GM18502 (cell line): ENCODE results near the gene SLC8A3.
A peak's percentile ranks its signal among the peaks of the same experiment; 100 is the strongest.
"Not testable (repeated sequence)": the region's sequence is repeated elsewhere in the genome, so short reads cannot be mapped to it uniquely, and the experiment has no call there.

Experiments
- ATAC-seq: cut with Tn5 transposase; IDR thresholded peaks from one replicate; pipeline ENCODE4 v1.9.1; 2021; ENCODE audit warnings: mild to moderate bottlenecking; ENCODE audit not compliant: unreplicated experiment, poor library complexity

SLC8A3 gene

DNA sequence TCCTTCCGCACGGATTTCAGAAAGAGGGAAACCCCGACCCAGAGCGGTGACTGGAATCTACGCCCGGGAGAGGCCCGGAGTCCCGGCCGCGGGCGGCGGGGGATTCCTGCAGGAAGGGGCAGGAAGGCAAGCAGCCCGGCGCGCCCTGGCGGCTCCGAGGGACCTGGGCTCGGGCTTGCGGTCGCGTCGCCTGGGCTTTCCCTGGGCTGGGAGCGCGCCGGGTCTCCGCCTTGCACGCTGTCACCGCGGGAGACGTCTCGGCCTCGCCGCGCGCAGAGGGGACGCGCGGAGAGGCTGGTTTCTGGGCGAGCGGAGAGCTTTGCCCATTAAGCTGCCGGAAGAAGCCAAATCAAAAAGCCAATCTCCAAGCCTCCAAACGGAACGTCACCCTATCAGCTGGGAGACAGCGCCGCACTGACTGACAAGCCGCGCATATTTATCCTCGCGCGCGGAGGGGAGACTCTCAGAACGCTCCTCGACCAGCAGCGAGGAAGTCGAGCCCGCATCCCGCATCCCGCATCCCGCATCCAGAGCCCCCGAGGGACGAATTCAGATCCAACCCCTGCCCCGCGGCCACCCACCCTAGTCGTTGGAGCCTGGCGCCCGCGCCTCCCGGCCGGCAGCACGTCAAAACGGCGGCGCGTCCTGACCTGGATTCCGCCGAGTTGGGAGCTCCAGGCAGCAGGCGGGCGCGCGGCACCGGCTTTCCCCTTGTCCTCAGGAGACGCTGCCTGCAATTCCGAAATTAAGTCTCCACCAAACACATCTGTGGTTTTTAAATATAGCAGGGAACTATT, at the start of gene SLC8A3:
Gene SLC8A3 (minus strand): TSS at position 293 of the 797 bp plus-strand sequence. CDS start 20,529 bp downstream, outside the sequence.
- peak; percentile 35 for ATAC-seq

DNA sequence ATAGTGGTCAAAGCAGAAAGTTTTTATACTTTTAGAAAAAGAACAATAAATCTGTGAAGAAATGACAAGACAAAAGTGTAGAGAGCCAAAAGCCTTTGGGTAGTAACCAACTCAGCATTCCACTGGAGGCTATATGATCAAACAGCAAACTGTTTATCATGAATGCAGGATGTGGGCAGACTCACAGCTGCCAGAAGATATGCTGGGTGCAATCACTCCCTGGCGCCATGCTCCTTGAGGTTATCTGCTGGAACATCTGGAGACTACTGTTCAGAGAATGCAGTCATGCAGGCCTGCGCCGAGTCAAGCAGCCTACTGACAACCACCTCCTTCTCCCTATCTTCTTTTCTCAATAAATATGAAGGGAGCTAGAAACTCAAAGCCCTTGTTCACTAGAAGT, 49.0 kb upstream of the SLC8A3 start:
- no peak for ATAC-seq

- ATAC-seq: no peak
Observed at GRCh38 chr14:70234066-70234950, 45.6 kb upstream of the SLC8A3 start.

DNA sequence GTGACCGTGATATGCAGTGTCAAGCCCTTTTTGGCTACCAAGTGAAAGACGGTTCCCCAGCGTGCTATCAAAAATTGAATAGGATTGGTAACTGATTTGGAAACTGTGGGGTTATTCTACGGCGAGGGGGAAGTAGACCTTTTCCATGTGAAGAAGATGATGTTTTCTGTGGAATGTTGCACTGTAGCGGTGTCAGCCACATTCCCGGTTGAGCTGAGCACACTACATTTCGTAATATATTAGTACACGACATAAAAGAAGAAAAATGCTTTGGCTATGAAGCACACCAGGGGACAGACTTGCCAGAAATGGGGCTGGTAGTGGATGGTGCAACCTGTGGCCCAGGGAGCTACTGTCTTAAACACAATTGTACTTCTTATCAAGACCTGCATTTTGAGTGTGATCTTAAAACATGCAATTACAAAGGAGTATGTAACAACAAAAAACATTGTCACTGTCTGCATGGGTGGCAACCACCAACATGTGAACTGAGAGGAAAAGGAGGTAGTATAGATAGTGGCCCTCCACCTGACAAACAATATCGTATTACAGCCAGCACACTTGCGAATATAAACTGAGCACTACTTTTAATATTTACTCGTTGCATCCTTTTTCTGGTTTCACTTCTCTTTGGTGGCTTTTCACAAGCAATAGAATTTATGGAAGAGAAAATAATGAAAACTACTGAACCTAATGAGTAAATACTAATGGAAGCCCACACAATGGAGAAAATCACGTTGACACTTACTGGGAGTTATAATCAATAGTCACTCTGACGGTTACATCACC, 43.2 kb upstream of the SLC8A3 start:
- ATAC-seq: not testable (repeated sequence)

DNA sequence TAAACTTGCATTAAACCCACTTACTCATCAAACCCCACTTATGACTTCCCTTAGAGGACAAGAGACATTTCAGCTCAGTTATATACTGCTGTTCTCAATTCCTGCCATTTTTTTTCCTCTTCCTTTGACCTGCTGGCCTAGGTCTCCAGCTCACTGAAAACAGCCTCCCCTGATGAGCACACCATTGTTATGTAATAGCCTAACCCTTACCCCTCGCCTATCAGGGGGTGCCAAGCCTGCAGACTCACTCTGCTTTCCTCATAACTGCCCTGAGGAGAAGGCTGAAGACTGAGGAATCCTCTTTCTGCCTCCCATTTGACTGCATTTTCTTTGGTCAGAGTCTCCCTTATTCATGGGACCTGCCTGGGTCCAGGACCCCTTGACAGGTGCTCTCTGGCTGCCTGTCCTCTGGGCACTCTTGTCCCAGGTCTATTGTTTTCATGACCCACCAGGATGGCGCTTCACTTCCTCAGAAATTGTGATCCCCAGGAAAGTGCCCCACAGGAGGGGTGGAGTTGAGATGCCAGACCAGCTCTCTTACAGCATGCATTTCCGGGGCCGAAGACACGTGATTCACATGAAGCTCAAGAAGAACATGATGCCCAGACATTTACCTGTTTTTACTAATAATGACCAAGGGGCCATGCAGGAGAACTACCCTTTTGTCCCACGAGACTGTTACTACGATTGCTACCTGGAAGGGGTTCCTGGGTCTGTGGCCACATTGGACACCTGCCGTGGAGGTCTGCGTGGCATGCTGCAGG, 41.3 kb upstream of the SLC8A3 start:
- not testable (repeated sequence) for ATAC-seq

DNA sequence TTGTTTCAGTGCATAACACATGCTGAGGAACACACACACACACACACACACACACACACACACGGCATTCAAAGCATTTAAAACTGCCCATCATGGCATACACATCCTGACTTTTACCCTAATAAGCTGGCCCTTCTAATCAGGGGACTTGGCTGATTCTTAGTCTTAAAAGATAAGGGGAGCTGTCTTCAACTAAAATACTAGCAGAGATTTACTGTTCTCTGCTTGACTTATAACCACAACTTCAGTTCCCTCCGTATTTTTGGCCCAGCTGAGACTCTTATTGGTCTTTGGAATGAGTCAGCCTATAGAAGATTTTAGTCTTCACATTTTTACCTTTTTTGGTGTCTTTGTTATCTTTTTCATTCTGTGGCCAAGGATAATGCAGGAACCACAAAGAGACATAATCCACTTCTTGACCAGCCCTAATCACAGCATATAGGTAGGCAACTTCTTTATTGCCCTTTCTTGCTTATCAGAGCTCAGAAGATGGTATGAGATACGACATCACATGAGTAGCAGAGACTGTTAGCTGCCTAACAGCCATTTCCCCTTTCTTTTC, 25.1 kb upstream of the SLC8A3 start:
- no peak for ATAC-seq

DNA sequence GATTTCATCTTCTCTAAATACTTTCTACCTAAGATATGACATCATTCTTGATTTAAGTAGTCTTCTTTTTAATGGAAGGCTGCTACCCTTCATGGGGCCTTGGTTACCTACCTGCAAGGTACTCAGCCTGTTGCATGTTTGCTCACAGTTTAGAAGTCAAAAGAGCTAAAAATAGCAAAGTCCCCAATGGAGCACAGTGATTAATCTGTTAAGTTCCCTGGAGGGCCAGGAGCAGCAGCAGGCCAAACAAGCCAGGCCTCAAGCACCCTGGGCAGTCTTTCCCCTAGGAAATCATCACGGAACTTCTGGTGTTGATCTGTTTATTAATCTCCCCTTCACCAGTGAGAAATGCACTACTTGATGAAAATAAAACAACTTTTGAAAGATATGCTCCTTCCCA, 24.0 kb upstream of the SLC8A3 start:
- ATAC-seq: no peak

DNA sequence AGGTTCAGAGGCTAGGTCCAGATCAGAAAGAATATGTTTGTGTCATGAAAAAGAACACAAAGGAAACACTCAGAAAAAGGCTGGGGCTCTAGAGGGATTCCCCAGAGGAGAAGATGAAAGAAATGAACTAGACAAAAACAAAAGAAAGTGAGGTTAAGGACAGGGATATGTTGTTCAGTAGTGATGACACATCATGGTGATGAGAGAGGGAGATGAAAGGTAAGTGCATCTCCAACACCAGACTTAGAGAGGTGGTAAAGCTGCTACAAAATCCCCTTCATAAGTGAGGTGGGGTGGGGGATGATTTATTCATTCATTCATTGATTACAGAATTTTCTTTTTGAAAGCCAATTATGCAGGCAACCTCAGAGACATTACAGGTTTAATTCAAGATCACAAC, 19.6 kb upstream of the SLC8A3 start:
- no peak for ATAC-seq

DNA sequence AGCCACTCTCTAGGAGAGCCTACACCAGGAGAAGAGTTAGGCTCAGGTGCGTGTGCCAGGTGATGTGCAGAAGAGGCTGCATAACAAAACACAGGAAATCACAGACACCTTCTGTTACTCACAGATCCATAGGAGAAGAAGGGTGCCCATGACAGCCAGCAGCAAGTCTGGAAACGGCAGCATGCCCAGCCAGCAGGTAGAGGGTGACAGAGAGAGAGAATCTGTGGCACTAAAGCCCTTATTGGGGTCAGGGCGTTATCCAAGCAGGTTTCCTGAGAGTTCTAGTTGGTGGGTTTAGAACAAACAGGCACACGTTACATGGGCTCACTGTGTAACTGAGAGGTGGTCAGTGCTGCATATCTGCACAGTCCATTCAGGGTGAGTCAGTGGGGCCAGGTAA, 14.9 kb upstream of the SLC8A3 start:
- no peak for ATAC-seq

DNA sequence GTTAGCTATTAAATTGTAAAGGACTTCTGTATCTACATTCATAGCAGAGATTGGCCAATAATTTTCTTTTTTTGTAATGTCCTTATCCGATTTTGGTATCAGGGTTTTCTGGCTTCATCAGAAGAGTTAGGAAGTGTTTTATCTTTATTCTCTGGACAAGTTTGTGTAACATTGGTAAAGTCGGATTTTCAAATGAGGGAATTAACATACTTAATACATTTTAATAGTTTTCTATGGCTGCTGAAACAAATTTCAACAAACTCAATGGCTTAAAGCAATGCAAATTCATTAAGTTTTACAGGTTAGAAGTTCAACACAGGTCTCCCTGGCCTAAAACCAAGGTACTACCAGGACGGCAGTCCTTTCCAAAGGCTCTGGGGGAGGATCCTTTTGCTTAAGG, 13.2 kb upstream of the SLC8A3 start:
- no peak for ATAC-seq

DNA sequence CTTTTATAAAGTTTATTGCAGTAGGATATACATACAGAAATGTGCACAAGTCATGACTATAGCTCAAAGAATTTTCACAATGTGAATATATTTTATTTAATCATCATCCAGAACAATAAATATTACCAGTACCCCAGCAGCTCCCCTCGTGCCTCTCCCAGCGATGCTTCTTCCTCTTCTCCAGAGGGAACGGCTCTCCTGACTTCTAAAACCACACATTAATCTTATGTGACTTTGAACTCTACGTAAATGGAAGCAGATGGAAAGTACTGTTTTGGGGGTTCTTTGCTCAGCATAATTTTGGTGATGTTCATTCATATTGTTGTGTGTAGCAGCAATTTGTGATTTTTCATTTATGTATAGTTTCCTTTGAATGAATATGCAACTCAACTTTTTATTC, 4.6 kb upstream of the SLC8A3 start:
- ATAC-seq: no peak

DNA sequence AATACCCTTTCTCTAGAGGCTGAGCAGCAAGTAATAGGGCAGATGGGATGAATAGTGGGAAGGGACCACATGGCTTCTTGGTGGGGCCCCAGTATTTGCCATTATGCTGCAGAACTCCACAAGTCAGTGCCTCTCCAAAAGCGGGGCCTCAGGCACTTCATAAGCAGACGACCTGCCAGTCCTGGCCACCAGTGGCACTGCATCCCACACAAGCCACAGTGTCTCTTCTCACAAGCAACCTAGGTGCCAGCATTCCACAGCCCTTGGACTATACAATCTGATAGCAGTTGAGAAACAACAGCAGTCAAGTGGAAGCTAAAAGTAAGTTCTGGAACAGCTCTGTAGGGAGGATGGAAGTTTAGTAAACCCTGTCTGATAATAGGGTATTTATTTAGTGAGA, 4.2 kb upstream of the SLC8A3 start:
- ATAC-seq: no peak

DNA sequence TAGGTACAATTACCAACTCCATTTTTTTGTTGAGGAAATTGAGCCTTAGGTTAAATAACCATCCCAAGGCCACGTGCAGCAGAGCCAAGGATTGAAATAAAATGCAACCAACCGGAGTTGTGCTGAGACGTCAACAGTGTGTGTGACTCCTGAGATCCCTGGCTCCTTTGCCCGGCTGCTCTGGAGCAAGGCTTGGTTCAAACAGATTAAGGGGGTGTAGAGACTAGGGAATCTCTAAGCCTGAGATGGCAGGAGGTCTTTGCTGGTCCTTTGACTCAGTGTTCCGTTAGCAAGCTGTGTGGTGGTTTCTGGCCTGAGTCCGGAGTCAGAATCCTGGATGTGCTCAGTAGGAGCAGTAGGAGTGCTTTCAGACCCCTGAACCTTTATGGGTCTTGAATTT, 1.4 kb upstream of the SLC8A3 start:
- ATAC-seq: no peak

DNA sequence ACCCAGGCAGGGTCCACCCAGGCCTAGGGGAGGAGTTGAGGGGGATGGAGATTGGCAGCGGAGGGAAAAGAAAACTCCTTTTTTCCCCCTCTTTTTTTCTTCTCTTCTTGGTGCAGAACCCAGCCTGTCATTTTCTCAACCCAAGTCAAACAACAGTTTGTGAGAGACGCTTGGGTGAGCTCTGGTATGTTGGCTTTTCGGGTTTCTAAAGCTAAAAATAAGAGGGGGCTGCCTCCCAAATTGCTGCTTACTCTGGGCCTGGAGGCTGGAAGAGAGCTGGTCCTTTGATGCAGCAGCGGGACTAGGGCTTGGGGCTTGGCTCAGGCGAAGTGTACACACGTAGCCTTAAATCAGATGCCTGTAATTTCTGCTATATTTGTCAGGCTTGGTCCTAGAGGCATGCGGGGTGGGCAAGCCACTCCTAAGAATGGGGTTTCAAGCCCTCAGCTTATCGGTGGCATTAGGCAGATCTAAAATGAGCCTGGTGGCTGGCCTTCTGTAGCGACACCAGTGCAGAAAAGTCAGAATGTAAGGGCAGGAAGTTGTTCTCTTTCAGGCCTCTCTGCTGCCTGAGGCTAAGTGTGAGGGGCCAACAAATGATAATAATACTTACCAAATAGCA, 816 bp upstream of the SLC8A3 start:
- ATAC-seq: no peak

DNA sequence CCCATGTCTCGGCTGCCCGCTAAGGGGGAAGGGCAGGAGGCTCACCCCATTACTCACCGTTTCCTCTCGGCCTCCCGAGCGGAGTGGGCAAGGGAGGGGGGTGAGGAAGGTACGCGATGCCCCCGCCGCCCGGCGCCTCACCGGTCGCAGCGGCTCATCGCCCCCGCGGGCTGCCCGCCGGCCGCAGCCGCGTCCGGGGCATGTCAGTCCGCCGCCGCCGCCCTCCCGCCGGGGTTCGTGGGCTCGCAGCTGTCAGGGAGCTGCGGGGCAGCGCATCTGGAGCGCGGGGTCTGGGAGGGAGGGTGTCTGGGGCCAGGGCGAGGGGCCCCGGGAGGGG, 461 bp downstream of the SLC8A3 start:
- ATAC-seq: peak; percentile 29

DNA sequence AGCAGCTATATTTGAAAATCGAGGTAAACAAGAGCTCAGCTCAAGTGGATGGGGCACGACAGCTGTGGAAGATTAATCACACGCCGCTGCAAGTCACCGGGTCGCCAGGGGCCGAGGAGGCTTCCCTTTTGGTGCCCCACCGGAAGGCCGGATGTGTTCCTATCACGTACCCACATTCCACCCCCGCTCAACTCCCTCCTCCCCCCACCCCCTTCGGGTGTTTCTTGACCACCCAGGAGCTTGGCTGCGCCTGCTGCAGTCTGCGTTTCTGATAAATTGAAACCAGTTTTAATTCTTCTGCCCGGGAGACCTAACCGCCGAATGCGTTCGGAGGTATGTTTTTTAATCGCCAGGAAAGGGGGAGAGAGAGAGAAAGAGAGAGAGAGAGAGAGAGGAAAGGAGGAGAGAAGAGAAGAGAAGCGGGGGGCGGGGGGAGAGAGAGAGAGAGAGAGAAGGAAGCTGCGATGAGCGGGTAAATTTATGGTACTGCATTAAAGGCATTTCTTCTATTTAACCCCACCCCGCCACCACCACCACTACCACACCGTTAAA, 1.8 kb downstream of the SLC8A3 start:
- no peak for ATAC-seq

DNA sequence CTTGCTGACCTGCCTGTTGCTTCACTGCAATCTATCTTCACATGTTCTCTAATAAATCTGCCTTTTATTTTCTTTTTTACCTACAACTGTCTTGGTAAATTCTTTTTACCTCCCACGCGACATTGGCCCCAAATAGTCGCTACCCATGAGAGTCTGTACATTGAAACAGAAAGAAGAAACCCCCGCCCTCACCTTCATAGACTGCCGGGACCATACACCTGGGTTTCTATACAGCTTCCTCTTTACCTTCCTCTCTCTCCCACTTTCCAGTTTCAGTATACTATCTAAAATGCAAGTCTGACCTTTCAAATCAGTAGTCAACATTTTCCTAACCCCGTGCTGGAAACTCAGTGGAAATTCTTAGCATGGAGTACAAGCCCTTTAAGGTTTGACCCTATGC, 4.8 kb downstream of the SLC8A3 start:
- peak; percentile 59 for ATAC-seq

DNA sequence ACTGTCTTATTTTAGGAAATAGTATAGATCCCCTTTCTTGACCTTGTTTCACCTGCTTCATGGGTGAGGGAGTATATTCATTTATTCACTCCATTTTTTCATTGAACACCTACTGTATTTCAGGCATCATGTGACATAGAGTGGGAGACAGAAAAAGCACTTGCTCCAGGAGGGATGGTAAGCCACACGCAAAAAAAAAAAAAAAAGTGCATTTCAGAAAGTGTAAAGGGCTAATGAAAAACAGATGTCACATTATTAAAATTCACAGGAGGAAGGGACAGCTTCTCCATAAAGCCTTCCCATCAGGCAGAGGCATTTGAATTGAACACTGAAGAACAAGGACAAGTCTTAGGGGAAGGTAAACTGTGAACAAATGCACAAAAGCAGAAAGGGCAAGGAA, 7.5 kb downstream of the SLC8A3 start:
- no peak for ATAC-seq

- no peak for ATAC-seq
Observed at GRCh38 chr14:70180718-70181117, 8.0 kb downstream of the SLC8A3 start.
